Activated CD8-positive, alpha-beta memory T cell treated with anti-CD3 and anti-CD28 coated beads, Interleukin-2, amount 50 U/mL, for 24 hours (primary cell): Measurements from ENCODE around the gene BBS9.
"Not testable (repeated sequence)": the region's sequence is repeated elsewhere in the genome, so short reads cannot be mapped to it uniquely, and the experiment has no call there.

Source experiments
- DNase-seq: peaks from one replicate; pipeline ENCODE4 v3.0.0-alpha.2; 2020; ENCODE audit errors: extremely low read depth

BBS9 gene

DNA sequence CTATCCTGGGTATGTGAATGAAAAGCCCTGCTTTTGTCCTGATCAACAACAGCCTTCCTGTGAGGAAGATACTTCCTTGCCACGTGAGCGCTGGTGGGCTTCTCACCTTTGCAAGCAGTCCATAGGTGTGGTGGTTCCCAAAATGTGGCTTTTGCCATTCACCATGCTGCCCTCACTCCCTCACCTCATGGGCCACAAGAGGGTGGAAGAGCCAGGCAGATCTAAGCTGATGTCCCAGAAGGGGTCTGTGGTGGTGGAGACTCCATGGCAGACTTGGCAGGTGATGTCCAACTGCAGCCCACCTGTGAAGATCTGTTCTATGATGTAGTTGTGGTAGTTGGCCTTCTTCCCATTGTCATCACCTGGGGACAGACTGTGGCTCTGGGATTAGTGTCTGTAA, 147.4 kb downstream of the BBS9 start:
- no peak for DNase-seq

DNA sequence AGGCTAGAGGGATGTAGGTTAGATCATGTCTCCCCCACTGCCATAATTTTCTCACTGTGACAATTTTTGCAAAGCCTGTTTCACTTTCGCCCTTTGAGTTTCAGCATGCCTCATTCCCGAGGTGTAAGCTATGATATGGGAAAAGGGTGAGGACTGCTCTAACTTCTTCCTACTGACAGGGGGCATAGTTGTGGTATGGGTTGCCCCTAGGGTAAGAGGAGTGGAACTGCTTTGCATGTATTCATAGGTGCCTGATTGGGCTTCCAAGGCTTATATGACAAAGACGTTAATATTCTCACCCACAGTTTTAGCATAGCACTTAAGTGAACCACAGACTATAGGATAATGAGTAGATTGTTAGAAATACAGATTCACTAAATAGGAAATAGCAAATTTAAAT, 148.7 kb downstream of the BBS9 start:
- no peak for DNase-seq

DNA sequence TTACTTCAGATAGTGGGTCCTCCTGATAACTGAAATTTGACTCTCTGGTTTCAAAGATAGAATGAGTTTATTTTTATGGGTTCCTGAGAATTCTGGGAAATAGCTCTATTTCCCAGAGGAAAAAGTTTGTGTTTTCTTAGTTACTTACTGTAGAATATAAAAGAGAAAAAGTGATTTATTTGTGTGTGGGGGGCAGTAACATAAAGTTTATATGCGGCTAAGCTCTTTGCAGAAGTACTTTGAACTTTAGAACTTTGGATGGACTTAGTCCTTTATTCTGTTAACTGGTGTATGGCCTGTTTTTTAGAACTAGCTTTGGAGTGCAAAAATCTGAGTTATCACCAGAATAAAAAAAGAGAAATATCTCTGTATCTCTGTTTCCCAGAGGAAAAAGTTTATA, 157.1 kb downstream of the BBS9 start:
- no peak for DNase-seq

DNA sequence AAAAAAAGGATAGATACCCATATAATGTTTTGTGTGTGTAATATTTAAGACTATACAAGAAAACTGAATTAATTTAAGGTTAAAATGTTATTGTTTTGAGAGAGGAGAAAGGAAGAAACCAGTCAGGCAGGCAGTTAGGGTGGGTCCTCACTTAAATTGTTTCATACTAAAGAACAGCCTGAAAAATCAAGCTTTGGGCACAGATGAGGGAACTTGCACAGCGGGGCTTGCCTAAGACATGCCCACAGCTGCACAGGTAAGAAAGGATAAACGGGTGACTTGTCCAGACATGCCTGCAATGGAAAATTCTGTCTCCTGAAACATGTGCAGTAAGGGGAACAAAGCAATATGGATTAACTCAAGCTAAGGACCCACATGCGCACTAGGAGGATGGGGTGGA, 158.4 kb downstream of the BBS9 start:
- DNase-seq: no peak

DNA sequence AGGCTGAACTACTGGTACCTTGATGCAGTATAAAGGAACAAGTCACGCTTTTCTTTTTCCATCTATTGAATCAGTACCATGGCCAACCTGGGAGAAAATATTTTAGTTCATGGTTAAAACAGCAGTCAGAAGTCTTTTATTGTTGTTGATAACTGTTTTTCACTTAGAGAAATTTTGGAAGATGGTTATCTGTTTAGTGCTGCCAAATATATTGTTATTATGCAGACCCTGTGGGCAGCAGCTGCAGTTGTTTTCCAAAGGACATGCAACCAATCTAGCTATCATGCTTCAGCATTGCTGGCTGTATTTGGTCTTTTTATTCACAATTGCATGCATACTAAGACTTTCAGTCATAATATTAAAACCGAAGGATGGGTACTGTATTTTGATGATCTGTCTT, 169.5 kb downstream of the BBS9 start:
- no peak for DNase-seq

DNA sequence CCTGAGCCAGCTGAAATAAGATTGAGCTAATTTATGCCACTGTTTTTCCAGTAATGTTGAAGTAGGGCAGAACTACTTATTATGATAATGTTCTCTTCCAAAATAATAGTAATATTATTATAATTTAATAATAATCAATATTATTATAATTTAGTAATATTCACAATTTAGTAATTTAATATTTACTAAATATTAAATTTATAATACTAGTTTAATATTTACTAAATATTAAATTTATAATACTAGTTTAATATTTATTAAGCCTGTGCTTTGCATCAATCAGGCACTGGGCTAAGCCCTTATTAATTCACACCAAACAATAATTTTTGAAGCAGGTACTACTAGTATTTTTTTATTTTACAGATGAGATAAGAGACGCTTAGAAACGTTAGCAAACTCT, 170.1 kb downstream of the BBS9 start:
- no peak for DNase-seq

DNA sequence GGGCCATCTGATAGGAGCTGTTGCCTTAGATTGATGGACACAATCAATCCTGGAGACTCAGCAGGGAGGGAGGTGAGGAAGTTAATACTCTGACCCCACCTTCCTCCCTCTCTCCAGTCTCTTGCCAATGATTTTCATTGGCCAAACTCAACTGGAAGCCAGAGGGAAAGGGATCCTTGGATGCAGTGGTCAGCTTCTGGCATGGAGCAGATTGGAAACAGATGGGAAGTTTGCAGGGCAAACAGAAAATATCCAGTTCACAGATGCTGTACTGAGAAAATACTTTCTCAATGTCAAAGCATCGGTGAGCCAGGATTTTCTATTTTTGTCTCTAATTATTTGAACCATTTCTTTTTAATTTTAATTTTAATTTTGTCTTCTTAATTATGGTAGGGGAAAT, 170.8 kb downstream of the BBS9 start:
- DNase-seq: no peak

DNA sequence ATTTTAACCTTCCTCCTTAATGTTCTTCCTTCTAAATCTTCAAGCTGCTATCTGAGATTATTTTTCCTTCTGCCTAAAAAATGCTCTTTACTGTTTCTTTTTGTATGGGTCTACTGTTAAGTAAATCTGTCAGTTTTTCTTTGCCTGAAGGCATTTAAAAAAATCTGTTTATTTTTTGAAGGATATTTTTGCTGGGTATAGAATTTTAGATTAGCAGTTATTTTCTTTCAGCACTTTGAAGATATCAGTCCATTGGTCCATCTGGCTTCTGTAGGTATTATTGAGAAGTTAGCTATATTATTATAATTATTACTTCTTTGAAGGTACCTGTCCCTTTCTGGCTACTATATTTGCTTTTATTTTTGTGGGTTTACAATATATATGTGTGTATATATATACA, 171.4 kb downstream of the BBS9 start:
- no peak for DNase-seq

DNA sequence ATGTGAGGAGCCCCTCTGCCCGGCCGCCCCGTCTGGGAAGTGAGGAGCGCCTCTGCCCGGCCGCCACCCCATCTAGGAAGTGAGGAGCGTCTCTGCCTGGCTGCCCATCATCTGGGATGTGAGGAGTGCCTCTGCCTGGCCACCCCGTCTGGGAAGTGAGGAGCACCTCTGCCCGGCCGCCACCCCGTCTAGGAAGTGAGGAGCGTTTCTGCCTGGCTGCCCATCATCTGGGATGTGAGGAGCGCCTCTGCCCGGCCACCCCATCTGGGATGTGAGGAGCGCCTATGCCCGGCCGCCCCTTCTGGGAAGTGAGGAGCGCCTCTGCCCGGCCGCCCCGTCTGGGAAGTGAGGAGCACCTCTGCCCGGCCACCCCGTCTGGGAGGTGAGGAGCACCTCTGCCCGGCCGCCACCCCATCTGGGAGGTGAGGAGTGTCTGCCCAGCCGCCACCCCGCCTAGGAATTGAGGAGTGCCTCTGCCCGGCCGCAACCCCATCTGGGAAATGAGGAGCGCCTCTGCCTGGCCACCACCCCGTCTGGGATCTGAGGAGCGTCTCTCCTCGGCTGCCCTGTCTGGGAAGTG, 174.7 kb downstream of the BBS9 start:
- not testable (repeated sequence) for DNase-seq

DNA sequence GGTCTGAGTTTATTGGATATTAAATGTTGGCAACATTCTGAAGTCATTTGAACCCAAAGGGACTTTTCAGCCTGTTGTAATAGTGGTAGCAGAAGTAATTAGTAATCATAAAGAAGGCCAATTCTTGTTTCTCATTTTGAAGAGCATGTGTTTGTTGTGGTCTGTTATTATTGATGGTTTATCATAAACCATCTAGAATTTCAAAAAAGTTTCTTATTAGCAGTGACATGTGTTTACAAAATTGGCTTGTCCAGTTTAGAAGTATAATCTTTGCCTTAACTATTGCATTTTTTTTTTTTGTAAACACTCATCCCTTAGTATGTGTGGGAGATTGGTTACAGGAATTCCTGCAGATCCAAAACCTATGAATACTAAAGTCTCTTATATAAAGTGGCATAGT, 177.8 kb downstream of the BBS9 start:
- no peak for DNase-seq

DNA sequence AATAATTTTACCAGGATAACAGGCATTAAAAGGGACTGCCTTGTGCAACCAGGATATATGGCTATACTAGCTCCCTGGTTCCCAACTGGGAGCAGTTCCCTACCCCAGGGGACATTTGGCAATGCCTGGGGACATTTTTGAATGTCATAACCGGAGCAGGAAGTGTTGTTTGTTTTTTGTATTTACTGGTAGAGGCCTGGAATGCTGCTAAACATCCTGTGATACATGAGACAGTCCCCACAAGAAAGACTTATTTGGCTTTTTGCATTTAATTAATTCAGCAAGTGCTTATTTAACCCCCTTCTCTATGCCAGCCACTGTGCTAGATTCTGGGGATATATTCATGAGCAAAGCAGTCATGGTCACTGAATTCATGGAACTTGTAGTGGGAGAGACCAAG, 181.2 kb downstream of the BBS9 start:
- DNase-seq: no peak

DNA sequence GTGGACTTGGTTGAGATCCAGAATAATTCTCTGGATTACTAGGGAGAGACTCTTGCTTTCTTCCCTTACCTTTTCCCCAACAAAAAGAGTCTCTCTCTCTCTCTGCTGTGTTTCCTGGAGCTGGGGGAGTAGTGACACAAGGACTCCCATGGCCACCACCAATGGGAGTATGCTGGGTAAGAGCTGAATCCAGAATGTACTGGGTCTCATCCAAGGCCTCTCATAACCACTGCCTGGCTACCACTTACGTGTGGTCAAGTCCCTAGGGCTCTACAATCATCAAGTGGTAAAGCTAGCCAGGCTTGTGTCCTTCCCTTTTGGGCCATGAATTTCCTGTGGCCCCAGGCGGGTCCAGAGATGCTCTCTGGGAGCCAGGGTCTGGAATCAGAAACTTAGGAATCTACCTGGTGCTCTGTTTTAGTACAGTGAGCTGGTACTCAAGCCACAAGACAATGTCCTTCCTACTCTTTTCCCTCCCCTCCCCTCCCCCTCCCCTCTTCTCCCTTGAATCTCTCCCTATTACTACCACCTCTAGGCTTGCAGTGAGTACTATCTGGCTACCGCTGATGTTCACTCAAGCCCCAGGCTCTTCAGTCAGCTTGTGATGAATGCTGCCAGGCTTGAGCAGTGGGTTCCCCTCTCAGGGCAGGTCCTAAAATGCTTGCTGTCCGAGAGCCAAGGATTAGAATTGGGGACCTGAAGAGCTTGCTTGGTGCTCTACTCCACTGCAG, 196.6 kb downstream of the BBS9 start:
- no peak for DNase-seq

DNA sequence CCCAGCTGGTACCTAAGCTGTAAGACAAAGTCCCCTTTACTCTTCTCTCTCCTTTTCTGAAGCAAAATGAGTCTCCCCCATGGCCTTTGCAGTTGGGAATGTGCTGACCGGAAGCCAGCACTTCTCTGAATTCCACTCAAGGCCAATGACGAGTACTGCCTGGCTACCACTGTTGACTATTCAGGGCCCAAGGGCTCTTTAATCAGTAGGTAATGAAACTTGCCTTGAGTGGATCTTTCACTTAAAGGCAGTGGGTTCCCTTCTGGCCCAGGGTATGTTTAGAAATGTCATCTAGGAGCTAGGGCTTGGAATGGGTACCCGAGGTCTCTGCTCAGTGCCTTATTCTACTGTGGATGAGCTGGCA, 197.1 kb downstream of the BBS9 start:
- DNase-seq: no peak

DNA sequence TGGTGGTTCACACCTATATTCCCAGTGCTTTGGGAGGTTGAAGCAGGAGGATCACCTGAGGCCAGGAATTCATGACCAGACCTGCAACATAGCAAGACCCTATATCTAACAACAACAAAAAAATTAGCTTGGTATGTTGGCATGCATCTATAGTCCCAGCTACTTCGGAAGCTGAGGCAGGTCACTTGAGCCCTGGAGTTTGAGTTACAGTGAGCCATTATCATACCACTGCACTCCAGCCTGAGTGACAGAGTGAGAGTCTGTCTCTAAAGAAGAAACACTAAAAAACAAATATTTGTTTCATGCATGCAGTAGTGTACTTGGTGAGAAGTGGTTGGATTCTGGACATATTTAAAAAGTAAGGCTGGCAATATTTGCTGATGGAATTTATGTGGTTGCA, 198.1 kb downstream of the BBS9 start:
- DNase-seq: no peak

DNA sequence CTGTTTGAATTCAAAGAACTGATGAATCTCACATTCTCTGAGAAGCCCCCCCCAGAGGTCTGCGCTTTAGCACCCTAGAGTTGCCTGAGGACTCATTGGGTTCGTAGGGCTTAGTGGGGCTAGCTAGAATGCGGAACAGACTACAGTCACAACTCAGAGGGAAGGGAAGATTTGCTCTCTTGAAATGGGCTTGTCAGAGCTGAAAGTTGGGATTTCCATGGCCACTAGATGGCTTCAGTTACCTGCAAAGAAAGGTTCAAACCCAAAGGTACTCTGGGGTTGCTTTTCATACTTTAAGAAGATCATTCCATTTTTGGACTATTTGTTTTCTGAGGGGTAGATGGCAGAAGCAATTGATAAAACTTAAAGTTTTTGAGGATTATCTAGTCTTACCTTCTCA, 205.0 kb downstream of the BBS9 start:
- DNase-seq: no peak

DNA sequence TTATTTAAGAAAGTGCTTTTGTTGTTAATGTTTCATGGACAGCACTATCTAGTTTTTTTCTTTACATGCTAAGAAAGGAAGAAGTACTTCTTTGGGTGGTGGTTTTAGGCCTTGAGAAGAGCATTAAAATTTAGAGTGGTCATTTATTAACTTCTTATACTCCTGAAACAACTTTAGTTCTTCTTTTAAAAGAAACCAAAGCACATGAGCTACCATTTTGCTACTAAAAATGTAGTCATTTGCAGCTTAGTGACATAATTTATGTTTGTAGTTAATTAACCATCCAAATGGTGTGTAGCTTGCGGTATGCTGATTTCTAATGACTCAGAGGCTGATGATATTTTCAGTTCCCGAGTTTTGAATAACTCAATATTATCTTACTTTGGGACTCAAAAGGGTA, 207.5 kb downstream of the BBS9 start:
- no peak for DNase-seq

DNA sequence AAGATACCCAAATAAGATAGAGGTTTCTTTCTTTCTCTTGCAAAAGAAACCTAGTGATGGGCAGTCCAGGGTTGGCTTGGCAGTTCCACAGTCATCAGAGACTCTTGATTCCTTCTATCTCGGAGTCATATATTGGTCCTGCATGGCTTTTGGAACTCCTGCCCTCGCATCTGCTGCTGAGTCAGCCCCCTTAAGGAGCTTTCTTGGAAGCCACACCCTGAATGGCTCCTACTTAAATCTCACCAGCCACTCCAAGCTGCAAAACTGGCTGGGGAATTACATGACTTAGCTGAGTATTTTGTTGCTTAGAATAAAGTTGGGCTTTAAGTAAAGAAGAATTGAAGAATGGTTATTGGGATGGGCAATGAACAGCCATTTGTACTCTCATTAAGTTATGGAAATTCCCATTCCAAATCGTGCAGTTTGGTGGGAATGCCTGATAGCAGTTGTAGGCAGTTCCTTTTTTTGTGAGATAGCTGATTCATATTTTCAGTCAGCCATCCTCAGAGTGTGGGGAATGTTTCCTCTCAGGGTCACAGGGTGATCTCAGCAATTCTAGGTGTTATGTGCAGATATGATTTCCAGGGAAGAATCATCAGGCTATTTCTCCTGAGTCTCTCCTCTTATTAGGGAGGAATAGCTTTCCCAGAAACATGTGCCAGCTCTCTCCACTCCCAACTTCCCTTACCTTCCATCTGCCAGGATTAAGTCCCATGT, 209.9 kb downstream of the BBS9 start:
- DNase-seq: no peak

DNA sequence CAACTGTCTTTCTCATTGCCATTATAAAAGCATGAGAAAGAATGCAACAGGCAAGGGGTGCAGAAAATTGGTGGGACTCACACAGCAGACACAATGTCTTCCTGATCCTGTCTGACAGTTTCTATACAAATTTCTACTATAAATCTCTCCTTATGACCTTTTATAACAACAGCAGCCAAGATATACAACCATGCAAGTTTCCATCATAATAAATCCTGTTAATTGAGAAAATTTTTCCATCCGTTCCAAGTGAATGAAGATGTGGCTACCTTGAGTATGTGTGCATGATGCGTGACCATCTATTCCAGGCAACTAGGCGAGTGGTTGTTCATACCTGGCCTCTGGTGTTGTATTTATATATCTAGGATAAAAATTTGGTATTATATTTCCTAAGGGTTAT, 216.7 kb downstream of the BBS9 start:
- DNase-seq: no peak

DNA sequence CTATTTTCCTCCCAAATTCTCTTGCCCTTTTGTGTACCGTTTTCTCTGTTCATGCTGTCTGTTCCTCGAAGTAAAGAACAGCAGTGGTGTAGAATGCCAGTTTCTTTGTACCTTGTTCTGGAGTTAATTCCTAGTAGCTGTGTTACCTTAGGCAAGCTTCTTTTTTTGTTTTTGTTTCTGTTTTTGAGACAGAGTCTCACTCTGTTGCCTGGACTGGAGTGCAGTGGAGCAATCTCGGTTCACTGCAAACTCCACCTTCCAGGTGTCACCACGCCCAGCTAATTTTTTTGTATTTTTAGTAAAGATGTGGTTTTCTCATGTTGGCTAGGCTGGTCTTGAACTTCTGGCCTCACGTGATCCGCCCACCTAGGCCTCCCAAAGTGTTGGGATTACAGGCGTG, 221.2 kb downstream of the BBS9 start:
- DNase-seq: no peak

DNA sequence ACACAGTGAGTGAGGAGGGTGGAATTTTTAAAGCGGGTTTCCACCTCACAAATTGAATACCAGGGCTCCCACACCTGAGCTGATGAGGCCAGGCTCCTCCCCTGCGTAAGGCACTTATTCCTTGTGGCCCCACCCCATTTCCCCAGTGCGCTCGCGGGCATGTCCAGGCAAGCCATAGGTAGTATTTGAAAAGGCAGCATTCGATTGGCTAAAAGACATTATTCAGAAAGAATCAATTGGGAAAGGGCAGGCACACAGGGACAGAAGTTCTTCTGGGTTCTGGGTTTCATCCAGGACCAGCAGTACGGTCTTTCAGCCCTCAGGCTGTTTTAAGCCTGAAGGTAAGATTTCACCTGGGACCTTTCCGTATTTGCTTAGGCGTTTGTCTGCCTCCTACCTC, 222.3 kb downstream of the BBS9 start:
- DNase-seq: no peak

DNA sequence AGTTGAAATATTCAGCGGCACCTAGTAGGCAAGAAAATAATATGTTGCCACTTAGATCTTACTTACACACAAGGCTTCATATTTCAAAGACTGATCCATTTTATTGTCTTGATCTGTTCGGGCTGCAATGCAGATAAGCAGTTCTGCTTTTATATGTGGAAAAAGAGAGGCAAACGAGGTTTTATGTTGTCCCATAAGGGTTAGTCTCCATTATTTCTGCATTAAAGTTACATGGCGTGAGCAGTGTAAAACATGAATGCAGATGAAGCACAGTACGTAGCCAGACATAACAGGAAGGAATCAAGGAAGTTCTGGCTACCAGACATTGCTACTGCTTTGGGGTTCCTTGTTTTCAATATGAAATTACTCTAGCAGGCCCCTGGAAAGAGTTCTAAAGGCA, 224.8 kb downstream of the BBS9 start:
- no peak for DNase-seq

DNA sequence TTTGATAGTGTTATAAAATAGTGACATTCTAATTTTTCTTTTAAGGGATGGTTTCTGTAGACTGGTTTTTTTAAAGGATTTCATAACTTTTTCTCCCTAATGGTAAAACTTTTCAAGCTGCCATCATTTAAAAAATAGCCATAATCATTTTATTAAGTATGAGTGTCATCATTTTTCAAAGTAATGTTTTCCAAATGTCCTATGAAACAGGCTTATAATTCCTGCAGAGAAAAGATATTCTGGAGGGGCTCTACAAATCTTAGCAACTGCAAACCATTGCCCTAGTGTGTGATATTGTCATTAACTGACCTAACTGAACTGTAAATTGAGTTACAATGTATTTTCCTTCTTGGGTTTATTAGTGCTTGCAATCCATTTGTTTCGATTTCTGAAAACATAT, 226.0 kb downstream of the BBS9 start:
- no peak for DNase-seq

DNA sequence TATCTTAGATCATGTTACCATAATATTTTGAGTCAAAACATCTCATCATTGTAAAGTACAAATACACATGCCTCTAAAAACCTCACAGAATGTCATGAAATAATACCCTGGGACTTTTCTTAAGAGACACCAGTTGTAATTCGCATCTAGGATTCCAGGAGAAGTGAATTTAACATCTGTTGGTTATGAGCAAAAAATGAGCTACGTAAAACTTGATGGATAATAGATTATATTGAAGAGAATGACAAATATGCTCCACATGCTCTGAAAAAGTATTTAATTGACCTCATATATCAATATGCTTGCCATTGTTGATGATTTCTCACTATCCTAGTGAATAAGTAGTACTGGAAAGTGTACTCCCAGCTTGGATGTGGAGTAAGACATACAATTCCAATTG, 227.0 kb downstream of the BBS9 start:
- no peak for DNase-seq

DNA sequence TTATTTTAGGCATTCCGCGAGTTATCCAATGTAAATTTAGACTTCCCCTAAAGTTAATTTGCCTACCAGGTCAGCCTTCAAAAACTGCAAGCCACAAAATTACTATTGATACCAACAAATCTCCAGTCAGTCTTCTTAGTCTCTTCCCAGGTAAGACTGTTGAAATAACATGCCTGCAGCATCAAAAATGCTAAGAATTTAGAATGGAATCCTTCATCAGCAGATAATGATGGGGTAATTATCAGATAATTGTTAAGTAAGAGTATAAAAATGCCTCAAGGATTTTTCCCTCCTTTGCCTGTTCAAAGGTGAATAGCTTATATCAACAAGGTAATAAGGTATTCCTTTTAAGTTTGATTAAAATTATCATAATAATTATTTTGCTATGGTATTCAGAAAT, 228.5 kb downstream of the BBS9 start:
- no peak for DNase-seq
